ENCODE data around the gene XXYLT1.

The XXYLT1 gene

GRCh38 chr3:195183071-195183776 is 87.7 kb downstream of the XXYLT1 start:
- Mint-ChIP-seq H3K27me3 (no peaks in the 10 kb centered on the region), H3K4me1 (ENCODE audit: low read depth) (peaks cover 56% of the 10 kb centered on the region), H3K36me3 (peaks cover 12% of the 10 kb centered on the region), H3K4me3 (no peak overlapping the region), H3K9me3 (ENCODE audit: low read depth) (no peaks in the 10 kb centered on the region), H3K27ac (no peak overlapping the region)

GRCh38 chr3:195182470-195182795 is 88.5 kb downstream of the XXYLT1 start:
- Mint-ChIP-seq H3K4me3 (peak overlapping the region; percentile 10), H3K27ac (peak overlapping the region; percentile 59), H3K36me3 (peaks cover 12% of the 10 kb centered on the region), H3K9me3 (ENCODE audit: low read depth) (no peaks in the 10 kb centered on the region), H3K4me1 (ENCODE audit: low read depth) (peaks cover 55% of the 10 kb centered on the region), H3K27me3 (no peaks in the 10 kb centered on the region)

- Mint-ChIP-seq H3K4me3 (no peak overlapping the region), H3K4me1 (ENCODE audit: low read depth) (peaks cover 58% of the 10 kb centered on the region), H3K27ac (peak overlapping the region; percentile 59), H3K36me3 (peaks cover 14% of the 10 kb centered on the region), H3K27me3 (no peaks in the 10 kb centered on the region), H3K9me3 (ENCODE audit: low read depth) (no peaks in the 10 kb centered on the region)
Measured at GRCh38 chr3:195181741-195182469, 89.1 kb downstream of the XXYLT1 start.

- H3K36me3 Mint-ChIP-seq = peaks cover 18% of the 10 kb centered on the region
Measured at GRCh38 chr3:195181113-195181498, 89.9 kb downstream of the XXYLT1 start.

GRCh38 chr3:195180490-195181112 is 90.4 kb downstream of the XXYLT1 start:
- H3K27me3 Mint-ChIP-seq = no peaks in the 10 kb centered on the region
- H3K4me3 Mint-ChIP-seq = no peak overlapping the region
- peaks cover 18% of the 10 kb centered on the region for H3K36me3 Mint-ChIP-seq
- no peaks in the 10 kb centered on the region for H3K9me3 Mint-ChIP-seq (ENCODE audit: low read depth)
- no peak overlapping the region for H3K27ac Mint-ChIP-seq
- peaks cover 47% of the 10 kb centered on the region for H3K4me1 Mint-ChIP-seq (ENCODE audit: low read depth)

More at GRCh38 chr3:195181113-195181498, 89.9 kb downstream of the XXYLT1 start:
- Mint-ChIP-seq H3K9me3 (ENCODE audit: low read depth) (no peaks in the 10 kb centered on the region), H3K4me3 (no peak overlapping the region), H3K27ac (no peak overlapping the region), H3K4me1 (ENCODE audit: low read depth) (peaks cover 52% of the 10 kb centered on the region), H3K27me3 (no peaks in the 10 kb centered on the region)

GRCh38 chr3:195179776-195180489 is 91.0 kb downstream of the XXYLT1 start:
- peaks cover 45% of the 10 kb centered on the region for H3K4me1 Mint-ChIP-seq (ENCODE audit: low read depth)
- no peak overlapping the region for H3K27ac Mint-ChIP-seq
- H3K4me3 Mint-ChIP-seq = no peak overlapping the region
- H3K36me3 Mint-ChIP-seq = peaks cover 22% of the 10 kb centered on the region
- H3K27me3 Mint-ChIP-seq = no peaks in the 10 kb centered on the region
- no peaks in the 10 kb centered on the region for H3K9me3 Mint-ChIP-seq (ENCODE audit: low read depth)

GRCh38 chr3:195178124-195178910 is 92.6 kb downstream of the XXYLT1 start:
- no peak overlapping the region for H3K27ac Mint-ChIP-seq
- no peaks in the 10 kb centered on the region for H3K27me3 Mint-ChIP-seq
- H3K9me3 Mint-ChIP-seq (ENCODE audit: low read depth) = no peaks in the 10 kb centered on the region
- H3K36me3 Mint-ChIP-seq = peaks cover 17% of the 10 kb centered on the region
- peaks cover 31% of the 10 kb centered on the region for H3K4me1 Mint-ChIP-seq (ENCODE audit: low read depth)
- H3K4me3 Mint-ChIP-seq = no peak overlapping the region

- Mint-ChIP-seq H3K27ac (no peak overlapping the region), H3K27me3 (no peaks in the 10 kb centered on the region), H3K36me3 (peaks cover 17% of the 10 kb centered on the region), H3K4me3 (no peak overlapping the region), H3K4me1 (ENCODE audit: low read depth) (peaks cover 24% of the 10 kb centered on the region), H3K9me3 (ENCODE audit: low read depth) (no peaks in the 10 kb centered on the region)
Measured at GRCh38 chr3:195177422-195178123, 93.4 kb downstream of the XXYLT1 start.

- no peak overlapping the region for H3K4me3 Mint-ChIP-seq
- no peak overlapping the region for H3K27ac Mint-ChIP-seq
- no peaks in the 10 kb centered on the region for H3K27me3 Mint-ChIP-seq
- H3K4me1 Mint-ChIP-seq (ENCODE audit: low read depth) = peaks cover 16% of the 10 kb centered on the region
- H3K36me3 Mint-ChIP-seq = peaks cover 17% of the 10 kb centered on the region
- H3K9me3 Mint-ChIP-seq (ENCODE audit: low read depth) = no peaks in the 10 kb centered on the region
Measured at GRCh38 chr3:195176776-195177175, 94.2 kb downstream of the XXYLT1 start.

GRCh38 chr3:195175476-195176337 is 95.3 kb downstream of the XXYLT1 start:
- H3K36me3 Mint-ChIP-seq = peaks cover 14% of the 10 kb centered on the region
- no peaks in the 10 kb centered on the region for H3K27me3 Mint-ChIP-seq
- peaks cover 10% of the 10 kb centered on the region for H3K4me1 Mint-ChIP-seq (ENCODE audit: low read depth)
- H3K27ac Mint-ChIP-seq = no peak overlapping the region
- no peak overlapping the region for H3K4me3 Mint-ChIP-seq
- no peaks in the 10 kb centered on the region for H3K9me3 Mint-ChIP-seq (ENCODE audit: low read depth)

GRCh38 chr3:195175076-195175475 is 95.9 kb downstream of the XXYLT1 start:
- no peaks in the 10 kb centered on the region for H3K9me3 Mint-ChIP-seq (ENCODE audit: low read depth)
- no peaks in the 10 kb centered on the region for H3K27me3 Mint-ChIP-seq
- H3K4me3 Mint-ChIP-seq = no peak overlapping the region
- no peak overlapping the region for H3K27ac Mint-ChIP-seq
- H3K4me1 Mint-ChIP-seq (ENCODE audit: low read depth) = peaks cover 10% of the 10 kb centered on the region
- H3K36me3 Mint-ChIP-seq = peaks cover 14% of the 10 kb centered on the region

- Mint-ChIP-seq H3K36me3 (peaks cover 12% of the 10 kb centered on the region), H3K27me3 (no peaks in the 10 kb centered on the region), H3K27ac (no peak overlapping the region), H3K9me3 (ENCODE audit: low read depth) (no peaks in the 10 kb centered on the region), H3K4me3 (no peak overlapping the region), H3K4me1 (ENCODE audit: low read depth) (peaks cover 8% of the 10 kb centered on the region)
Measured at GRCh38 chr3:195173657-195174056, 97.3 kb downstream of the XXYLT1 start.

- Mint-ChIP-seq H3K27me3 (no peaks in the 10 kb centered on the region), H3K9me3 (ENCODE audit: low read depth) (no peaks in the 10 kb centered on the region), H3K4me1 (ENCODE audit: low read depth) (peaks cover 2% of the 10 kb centered on the region), H3K4me3 (no peak overlapping the region), H3K36me3 (peaks cover 11% of the 10 kb centered on the region), H3K27ac (no peak overlapping the region)
Measured at GRCh38 chr3:195172896-195173295, 98.1 kb downstream of the XXYLT1 start.
